Transverse colon (tissue), 4 donors: ENCODE measurements around the gene APOL1.

Experiments used
- CTCF ChIP-seq, 5 experiments: fragments of 200-600 bp in 3 of 5; fragments of 450-650 bp in 2 of 5; sonication (generic) in 3 of 5; IDR thresholded peaks; 1 replicate in 2 of 5; 2 replicates in 3 of 5; pipeline ENCODE4 v1.5.1; 2016 to 2017; ENCODE audit warnings: antibody characterized with exemption in 5 of 5, inconsistent platforms in 3 of 5, mild to moderate bottlenecking in 2 of 5, moderate library complexity in 1 of 5
- POLR2AphosphoS5 ChIP-seq, 3 donors: sonication (generic); formaldehyde crosslinking; IDR thresholded peaks; one replicate each; pipeline ENCODE4 v1.6.1; 2016; ENCODE audit warnings: antibody characterized with exemption in 3 of 3

- TF ChIP-seq CTCF (IDR thresholded peaks at IDR 0.05) (no peak), POLR2AphosphoS5 (IDR thresholded peaks at IDR 0.05) (no peak)
Observed at GRCh38 chr22:36289406-36289870, 36.5 kb downstream of the APOL1 start.
